HepG2 (cell line): ENCODE data around the gene CDK11A.

Source experiments
- ELF1 ChIP-seq: sonication (generic); formaldehyde crosslinking; IDR thresholded peaks from 2 replicates; pipeline ENCODE4 v1.4.0; 2020; ENCODE audit warnings: missing genetic modification reagents
- MAZ ChIP-seq, 2 experiments: sonication (generic) in 1 of 2; formaldehyde crosslinking in 1 of 2; IDR thresholded peaks; 2 replicates each; pipeline versions ENCODE4 v1.5.0 to v1.6.1; 2012 to 2020; ENCODE audit warnings: low read depth in 2 of 2, mild to moderate bottlenecking in 2 of 2, borderline replicate concordance in 1 of 2, improper control_type of control experiment in 1 of 2, low read length in 1 of 2, missing genetic modification reagents in 1 of 2, moderate library complexity in 1 of 2
- NFRKB ChIP-seq: fragments of 450-650 bp; IDR thresholded peaks from 2 replicates; pipeline ENCODE4 v1.6.1; 2017
- RARG ChIP-seq: sonication (generic); formaldehyde crosslinking; IDR thresholded peaks from 2 replicates; pipeline ENCODE4 v1.4.0; 2020; ENCODE audit warnings: low read depth, mild to moderate bottlenecking, missing genetic modification reagents

GRCh38 chr1:1732381-1732780, 8.2 kb upstream of the CDK11A start:
- TF ChIP-seq MAZ (IDR thresholded peaks at IDR 0.05; ENCODE audit: borderline replicate concordance, low read depth, low read length), result no peak
- TF ChIP-seq MAZ (CRISPR knock-in tag; IDR thresholded peaks at IDR 0.05; ENCODE audit: low read depth), result no peak
- TF ChIP-seq NFRKB, result no peak
- TF ChIP-seq RARG, result no peak
- TF ChIP-seq ELF1 (CRISPR knock-in tag), result no peak
